ENCODE data around the gene ZNF254.
"Not testable (repeated sequence)": the region's sequence is repeated elsewhere in the genome, so short reads cannot be mapped to it uniquely, and the experiment has no call there.

ZNF254 gene

DNA sequence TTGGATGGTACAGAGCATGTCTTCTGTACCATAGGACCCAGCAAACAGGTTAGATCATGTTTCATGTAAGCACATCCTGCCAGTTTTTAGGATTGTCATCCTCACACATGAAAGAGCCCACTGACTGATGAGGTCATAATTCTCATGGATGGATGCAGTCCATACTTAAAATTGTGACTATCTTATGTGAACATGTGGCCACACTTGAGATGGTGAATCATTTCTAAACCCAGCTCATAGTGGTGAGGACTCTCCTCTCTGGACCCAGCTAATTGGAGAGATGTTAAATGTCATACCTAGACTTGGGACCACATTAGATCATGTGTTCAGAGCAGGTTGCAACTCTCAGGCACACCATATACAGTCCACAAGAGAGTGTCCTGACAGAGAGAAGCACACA, 24.8 kb upstream of the ZNF254 start:
- Mint-ChIP-seq H3K27me3 (ENCODE audit: low read depth) (no peaks in the 10 kb centered on the region), H3K27ac (no peak overlapping the region), H3K36me3 (ENCODE audit: low read depth) (peaks cover 32% of the 10 kb centered on the region), H3K9me3 (peaks cover 4% of the 10 kb centered on the region), H3K4me1 (ENCODE audit: low read depth) (no peaks in the 10 kb centered on the region), H3K4me3 (no peak overlapping the region)

DNA sequence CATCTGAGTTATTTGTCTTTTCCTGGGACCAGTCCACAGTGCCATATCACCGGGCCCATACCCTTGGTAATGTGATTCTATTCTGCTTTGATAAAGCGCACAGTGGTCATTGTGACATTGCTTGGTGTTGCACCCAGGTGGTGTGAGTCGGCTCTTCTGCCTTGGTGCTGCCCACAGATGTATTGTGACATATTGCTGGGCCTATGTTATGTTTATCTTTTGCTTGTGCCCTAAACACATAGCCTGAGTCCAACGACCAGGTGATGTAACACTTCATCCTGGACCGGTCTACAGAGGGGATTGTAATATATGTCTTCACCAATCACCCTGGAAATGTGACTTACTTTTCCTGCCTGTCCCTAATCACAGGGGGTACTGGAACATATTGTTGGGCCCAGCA, 23.7 kb upstream of the ZNF254 start:
- H3K27me3 Mint-ChIP-seq (ENCODE audit: low read depth), result no peaks in the 10 kb centered on the region
- H3K9me3 Mint-ChIP-seq, result peaks cover 5% of the 10 kb centered on the region
- H3K27ac Mint-ChIP-seq, result no peak overlapping the region
- H3K4me3 Mint-ChIP-seq, result no peak overlapping the region
- no peaks in the 10 kb centered on the region for H3K4me1 Mint-ChIP-seq (ENCODE audit: low read depth)
- peaks cover 42% of the 10 kb centered on the region for H3K36me3 Mint-ChIP-seq (ENCODE audit: low read depth)

DNA sequence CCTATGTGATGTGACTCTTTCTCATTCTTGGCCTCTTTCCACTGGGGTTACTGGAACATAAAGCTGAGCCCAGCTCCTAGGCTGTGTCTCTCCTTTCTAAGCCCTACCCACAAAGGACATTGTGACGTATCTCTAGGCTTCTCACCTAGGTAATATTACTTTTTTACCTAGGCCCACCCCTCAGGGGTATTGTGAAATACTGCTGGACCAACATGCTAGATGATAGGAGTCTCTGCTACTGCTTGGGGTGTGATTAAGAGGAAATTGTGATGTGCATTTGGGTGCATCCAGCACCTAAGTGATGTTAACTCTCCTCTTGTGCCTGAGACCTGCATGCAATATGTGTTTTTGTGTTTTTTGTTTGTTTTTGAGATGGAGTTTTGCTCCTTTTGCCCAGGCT, 22.8 kb upstream of the ZNF254 start:
- Mint-ChIP-seq H3K27me3 (ENCODE audit: low read depth) (no peaks in the 10 kb centered on the region), H3K9me3 (peaks cover 10% of the 10 kb centered on the region), H3K4me1 (ENCODE audit: low read depth) (no peaks in the 10 kb centered on the region), H3K36me3 (ENCODE audit: low read depth) (peaks cover 42% of the 10 kb centered on the region), H3K4me3 (no peak overlapping the region), H3K27ac (no peak overlapping the region)

DNA sequence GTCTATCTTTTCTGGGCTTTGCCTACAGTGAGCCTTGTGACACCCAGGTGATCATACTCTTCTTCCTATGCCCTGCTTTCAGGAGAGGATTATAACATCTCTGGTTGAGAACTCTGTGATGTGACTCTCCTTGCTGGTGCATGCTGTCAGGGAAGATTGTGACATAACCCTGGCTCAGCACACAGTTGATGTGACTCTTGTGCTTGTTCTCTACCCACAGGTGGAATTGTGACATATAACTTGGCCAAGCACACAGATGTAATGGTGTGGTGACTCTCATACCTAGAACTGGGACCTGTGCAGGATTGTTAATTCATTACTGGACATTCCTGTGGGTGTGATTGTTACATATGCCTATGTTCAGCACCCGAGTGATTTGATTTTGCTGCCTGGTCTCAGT, 21.7 kb upstream of the ZNF254 start:
- Mint-ChIP-seq H3K27ac (no peak overlapping the region), H3K4me1 (ENCODE audit: low read depth) (no peaks in the 10 kb centered on the region), H3K27me3 (ENCODE audit: low read depth) (no peaks in the 10 kb centered on the region), H3K4me3 (no peak overlapping the region), H3K36me3 (ENCODE audit: low read depth) (peaks cover 35% of the 10 kb centered on the region), H3K9me3 (peaks cover 10% of the 10 kb centered on the region)

DNA sequence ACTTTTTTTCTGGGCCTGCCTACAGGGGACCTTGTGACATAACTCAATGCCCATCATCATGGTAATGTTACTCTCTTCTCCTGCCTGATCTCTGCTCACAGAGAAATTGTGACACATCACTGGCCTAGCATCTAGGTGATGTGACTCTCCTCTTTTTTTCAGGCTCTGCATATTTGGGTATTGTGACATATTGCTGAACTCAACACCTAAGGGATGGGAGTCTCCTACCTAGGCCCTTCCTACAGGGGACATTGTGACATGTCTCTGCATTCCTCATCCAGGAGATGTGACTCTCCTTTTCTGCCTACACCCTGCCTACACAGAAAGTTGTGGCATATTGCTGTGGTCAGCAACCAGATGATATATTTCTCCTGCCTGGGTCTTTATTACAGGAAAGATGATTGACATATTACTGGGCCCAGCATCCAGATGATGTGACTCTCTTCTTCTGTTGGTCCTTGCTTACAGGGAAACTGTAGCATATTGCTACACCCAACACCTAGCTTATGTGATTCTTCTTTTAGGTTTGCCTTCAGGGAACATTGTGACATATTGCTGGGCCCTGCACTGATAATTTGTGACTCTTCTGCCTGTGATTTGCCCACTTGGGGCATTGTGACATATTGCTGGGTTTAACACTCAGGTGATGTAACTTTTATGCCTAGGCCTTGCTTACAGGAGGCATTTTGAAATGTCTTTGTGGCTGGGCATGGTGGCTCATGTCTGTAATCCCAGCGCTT, 21.0 kb upstream of the ZNF254 start:
- Mint-ChIP-seq H3K4me1 (ENCODE audit: low read depth) (no peaks in the 10 kb centered on the region), H3K4me3 (no peak overlapping the region), H3K9me3 (peaks cover 10% of the 10 kb centered on the region), H3K27ac (no peak overlapping the region), H3K27me3 (ENCODE audit: low read depth) (no peaks in the 10 kb centered on the region), H3K36me3 (ENCODE audit: low read depth) (peaks cover 29% of the 10 kb centered on the region)

DNA sequence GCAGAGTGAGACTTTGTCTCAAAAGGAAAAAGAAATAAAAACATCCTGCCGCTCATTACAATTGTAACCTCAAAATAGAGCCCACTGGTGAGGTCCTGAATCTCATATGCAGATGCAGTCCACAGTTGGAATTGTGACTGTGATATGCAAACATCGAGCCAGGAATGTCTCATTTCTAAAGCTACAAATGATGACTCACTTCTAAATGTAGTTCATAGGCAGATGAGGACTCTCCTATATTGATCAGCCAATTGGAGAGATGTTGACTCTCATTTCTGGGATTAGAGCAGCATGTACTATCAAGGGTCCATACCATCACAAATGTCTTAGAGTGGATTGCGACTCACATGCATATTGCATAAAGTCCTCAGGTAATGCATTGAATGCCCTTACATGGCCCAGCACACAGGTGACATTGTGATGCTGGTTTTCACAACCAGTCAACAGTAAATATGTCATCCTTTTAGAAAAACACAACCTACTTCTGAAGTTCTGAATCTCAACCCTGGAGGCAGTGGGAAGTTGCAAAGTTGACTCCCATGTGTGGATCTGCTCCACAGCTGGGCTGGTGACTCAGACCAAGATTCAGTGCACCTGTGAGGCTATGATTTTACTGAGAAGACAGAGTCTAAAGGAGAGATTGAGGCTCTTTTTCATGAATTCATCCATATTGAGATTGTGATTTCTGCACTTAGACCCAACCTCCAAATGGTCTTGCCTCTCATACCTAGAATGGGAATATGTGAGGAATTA, 16.9 kb upstream of the ZNF254 start:
- Mint-ChIP-seq H3K36me3 (ENCODE audit: low read depth) (peaks cover 51% of the 10 kb centered on the region), H3K4me3 (no peak overlapping the region), H3K27me3 (ENCODE audit: low read depth) (no peaks in the 10 kb centered on the region), H3K4me1 (ENCODE audit: low read depth) (no peaks in the 10 kb centered on the region), H3K9me3 (peaks cover 33% of the 10 kb centered on the region), H3K27ac (no peak overlapping the region)

DNA sequence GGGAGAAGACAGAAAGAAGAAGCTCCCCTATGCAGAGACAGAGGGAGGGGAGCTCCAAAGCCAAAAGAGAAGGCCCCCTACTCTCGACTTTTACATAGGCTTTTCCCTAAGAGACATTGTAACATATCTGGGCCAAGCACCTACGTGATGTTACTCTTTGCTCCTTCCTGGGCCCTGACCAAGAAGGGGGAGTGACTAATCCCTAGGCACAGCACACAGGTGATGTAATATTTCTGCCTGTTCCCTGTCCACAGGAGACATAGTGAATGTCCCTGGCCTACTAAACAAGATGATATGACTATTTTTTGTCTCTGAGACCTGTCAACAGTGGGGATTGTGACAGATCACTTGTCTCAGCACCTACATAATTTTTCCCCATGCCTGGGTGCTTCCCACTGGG, 15.9 kb upstream of the ZNF254 start:
- no peak overlapping the region for H3K27ac Mint-ChIP-seq
- no peaks in the 10 kb centered on the region for H3K27me3 Mint-ChIP-seq (ENCODE audit: low read depth)
- peaks cover 53% of the 10 kb centered on the region for H3K36me3 Mint-ChIP-seq (ENCODE audit: low read depth)
- H3K9me3 Mint-ChIP-seq, result peaks cover 43% of the 10 kb centered on the region
- no peaks in the 10 kb centered on the region for H3K4me1 Mint-ChIP-seq (ENCODE audit: low read depth)
- no peak overlapping the region for H3K4me3 Mint-ChIP-seq

DNA sequence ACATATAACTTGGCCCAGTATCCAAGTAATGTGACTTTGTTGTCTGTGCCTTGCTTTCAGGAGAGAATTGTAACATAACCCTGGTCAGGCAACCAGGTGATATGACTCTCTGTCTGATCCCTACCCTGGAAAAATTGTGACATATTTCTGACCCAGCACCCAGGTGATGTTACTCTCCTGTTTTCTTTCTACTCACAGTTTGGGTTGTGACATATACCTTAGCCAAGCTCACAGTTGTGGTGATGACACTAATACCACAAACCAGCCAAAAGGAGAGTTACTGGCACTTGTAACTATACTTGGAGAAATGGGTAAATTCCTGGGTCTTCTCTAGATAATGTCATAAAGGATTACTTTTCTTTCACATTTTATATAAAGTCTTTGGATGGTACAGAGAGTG, 14.3 kb upstream of the ZNF254 start:
- Mint-ChIP-seq H3K4me1 (ENCODE audit: low read depth) (no peaks in the 10 kb centered on the region), H3K9me3 (peaks cover 47% of the 10 kb centered on the region), H3K36me3 (ENCODE audit: low read depth) (peaks cover 43% of the 10 kb centered on the region), H3K4me3 (no peak overlapping the region), H3K27me3 (ENCODE audit: low read depth) (no peaks in the 10 kb centered on the region), H3K27ac (no peak overlapping the region)

DNA sequence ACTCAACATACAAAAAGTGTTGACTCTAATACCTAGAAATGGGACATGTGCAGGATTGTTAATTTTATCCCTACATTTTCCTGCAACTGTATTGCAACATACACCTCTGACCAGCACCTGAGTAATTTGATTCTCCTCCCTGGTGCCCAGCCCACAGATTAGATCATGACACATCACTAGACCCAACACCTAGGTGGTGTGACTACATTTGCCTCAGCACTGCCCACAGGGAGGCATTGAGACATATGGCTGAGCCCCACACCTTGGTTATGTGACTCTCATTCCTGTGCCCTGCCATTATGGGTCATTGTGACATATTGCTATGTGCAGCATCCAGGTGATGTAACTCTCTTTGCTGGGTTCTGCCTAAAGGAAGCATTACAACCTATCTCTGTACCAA, 13.2 kb upstream of the ZNF254 start:
- Mint-ChIP-seq H3K27me3 (ENCODE audit: low read depth) (no peaks in the 10 kb centered on the region), H3K4me3 (no peak overlapping the region), H3K9me3 (peaks cover 46% of the 10 kb centered on the region), H3K27ac (no peak overlapping the region), H3K4me1 (ENCODE audit: low read depth) (no peaks in the 10 kb centered on the region), H3K36me3 (ENCODE audit: low read depth) (peaks cover 38% of the 10 kb centered on the region)

DNA sequence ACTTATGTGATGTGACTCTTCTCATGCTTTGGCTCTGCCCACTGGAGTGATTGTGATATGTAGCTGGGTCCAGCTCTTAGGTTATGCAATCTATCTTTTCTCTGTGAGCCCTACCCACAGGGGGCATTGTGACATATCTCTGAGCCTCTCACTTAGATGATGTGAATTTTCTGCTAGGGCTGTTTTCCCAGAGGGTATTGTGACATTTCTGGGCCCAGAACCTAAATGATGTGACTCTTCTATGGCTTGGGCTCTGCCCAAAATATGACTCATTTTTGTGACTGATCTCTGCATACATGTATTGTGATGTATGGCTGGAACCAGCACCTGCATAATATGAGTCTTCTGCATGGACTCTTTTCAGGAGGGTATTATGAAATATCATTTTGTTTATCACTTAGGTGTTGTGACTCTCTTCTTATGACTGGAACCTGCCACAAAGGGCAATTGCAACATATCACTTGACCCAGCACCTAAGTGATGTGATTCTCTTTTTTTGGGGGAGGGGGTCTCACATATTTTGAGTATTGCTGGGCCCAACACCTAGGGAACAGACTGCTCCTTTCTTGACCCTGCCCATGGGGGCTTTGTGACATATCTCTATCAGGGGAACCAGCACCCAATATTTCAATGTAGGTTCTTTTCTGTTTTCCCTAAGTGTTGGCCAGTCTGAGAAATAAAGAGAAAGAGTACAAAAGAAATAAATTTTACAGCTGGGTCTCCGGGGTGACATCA, 12.1 kb upstream of the ZNF254 start:
- H3K27ac Mint-ChIP-seq, result no peak overlapping the region
- H3K4me1 Mint-ChIP-seq (ENCODE audit: low read depth), result no peaks in the 10 kb centered on the region
- no peak overlapping the region for H3K4me3 Mint-ChIP-seq
- H3K36me3 Mint-ChIP-seq (ENCODE audit: low read depth), result peaks cover 44% of the 10 kb centered on the region
- no peaks in the 10 kb centered on the region for H3K27me3 Mint-ChIP-seq (ENCODE audit: low read depth)
- peaks cover 52% of the 10 kb centered on the region for H3K9me3 Mint-ChIP-seq

DNA sequence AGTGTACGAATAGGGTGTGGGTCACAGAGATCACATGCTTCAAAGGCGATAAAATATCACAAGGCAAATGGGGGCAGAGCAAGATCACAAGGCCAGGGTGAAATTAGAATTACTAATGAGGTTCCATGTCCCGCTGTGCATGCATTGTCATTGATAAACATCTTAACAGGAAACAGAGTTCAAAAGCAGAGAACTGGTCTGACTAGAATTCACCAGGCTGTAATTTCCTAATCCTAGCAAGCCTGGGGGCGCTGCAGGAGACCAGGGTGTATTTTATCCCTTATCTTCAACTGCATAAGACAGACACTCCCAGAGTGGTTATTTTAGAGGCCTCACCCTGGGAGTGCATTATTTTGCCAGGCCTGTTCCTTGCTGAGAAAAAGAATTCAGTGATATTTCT, 11.5 kb upstream of the ZNF254 start:
- H3K27me3 Mint-ChIP-seq (ENCODE audit: low read depth); H3K4me1 Mint-ChIP-seq (ENCODE audit: low read depth); H3K4me3 Mint-ChIP-seq; H3K27ac Mint-ChIP-seq: not testable (repeated sequence)
- Mint-ChIP-seq H3K36me3 (ENCODE audit: low read depth) (peaks cover 45% of the 10 kb centered on the region), H3K9me3 (peaks cover 52% of the 10 kb centered on the region)

DNA sequence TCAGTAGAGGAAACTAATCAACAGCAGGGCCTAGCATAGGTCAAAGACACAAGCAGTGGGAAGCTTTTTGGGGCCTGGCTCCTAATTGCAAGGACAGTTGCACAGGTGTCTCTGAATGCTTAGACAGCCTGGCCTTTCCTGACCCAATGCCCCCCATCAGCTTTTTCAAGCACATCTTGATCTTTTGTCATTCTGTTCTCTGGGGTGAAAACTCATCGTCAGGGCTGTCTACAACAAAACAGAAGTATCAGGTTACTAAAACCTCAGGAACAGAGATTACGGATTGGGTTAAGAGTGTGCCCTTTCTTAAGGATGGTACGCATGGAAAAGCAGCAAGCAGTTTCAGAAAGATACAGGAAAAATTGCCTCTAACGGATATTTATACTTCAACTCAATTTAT, 8.3 kb upstream of the ZNF254 start:
- H3K27ac Mint-ChIP-seq, result no peak overlapping the region
- peaks cover 34% of the 10 kb centered on the region for H3K36me3 Mint-ChIP-seq (ENCODE audit: low read depth)
- H3K27me3 Mint-ChIP-seq (ENCODE audit: low read depth), result no peaks in the 10 kb centered on the region
- H3K9me3 Mint-ChIP-seq, result peaks cover 53% of the 10 kb centered on the region
- no peak overlapping the region for H3K4me3 Mint-ChIP-seq
- H3K4me1 Mint-ChIP-seq (ENCODE audit: low read depth), result no peaks in the 10 kb centered on the region

DNA sequence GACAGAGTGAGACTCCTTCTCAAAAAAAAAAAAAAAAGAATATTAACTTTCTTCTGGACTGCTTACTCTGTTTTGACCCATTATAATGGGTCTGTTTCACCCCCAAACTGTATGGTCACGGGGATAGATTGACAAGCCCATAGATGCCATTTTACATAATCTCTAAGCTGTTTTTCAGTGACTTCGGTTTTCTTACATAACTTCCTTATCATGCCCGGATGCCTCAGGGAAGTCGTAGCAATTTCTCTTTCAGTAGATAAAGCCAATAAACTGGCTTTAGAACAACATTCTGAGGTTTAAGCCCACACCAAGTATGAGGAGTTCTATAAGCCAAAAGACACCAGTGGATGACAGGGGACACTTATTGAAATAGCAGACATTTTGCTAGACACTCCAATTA, 5.9 kb upstream of the ZNF254 start:
- H3K36me3 Mint-ChIP-seq (ENCODE audit: low read depth), result peaks cover 15% of the 10 kb centered on the region
- no peak overlapping the region for H3K27ac Mint-ChIP-seq
- H3K9me3 Mint-ChIP-seq, result peaks cover 31% of the 10 kb centered on the region
- no peaks in the 10 kb centered on the region for H3K4me1 Mint-ChIP-seq (ENCODE audit: low read depth)
- H3K27me3 Mint-ChIP-seq (ENCODE audit: low read depth), result no peaks in the 10 kb centered on the region
- no peak overlapping the region for H3K4me3 Mint-ChIP-seq

DNA sequence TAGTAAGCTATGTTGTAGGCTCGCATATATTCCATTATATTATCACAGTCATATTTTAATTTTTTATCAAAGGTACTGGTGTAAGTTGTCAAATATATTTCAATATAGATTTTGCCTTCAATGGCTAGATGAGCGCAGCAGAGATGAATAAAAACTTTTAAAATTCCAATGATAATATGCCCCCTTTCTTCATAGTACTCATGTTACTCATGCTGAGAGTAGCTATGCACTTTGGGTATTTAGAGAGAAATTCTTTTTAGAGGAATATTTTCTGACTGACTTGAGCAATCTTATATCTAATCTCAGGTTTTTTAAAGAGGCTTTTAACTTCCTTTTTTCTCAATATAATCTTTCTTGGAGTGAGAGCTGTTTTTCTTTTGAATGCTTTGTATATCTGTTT, 11.4 kb downstream of the ZNF254 start:
- Mint-ChIP-seq H3K27ac (no peak overlapping the region), H3K27me3 (ENCODE audit: low read depth) (no peaks in the 10 kb centered on the region), H3K4me3 (no peak overlapping the region), H3K36me3 (ENCODE audit: low read depth) (peaks cover 42% of the 10 kb centered on the region), H3K9me3 (peaks cover 45% of the 10 kb centered on the region), H3K4me1 (ENCODE audit: low read depth) (no peaks in the 10 kb centered on the region)

DNA sequence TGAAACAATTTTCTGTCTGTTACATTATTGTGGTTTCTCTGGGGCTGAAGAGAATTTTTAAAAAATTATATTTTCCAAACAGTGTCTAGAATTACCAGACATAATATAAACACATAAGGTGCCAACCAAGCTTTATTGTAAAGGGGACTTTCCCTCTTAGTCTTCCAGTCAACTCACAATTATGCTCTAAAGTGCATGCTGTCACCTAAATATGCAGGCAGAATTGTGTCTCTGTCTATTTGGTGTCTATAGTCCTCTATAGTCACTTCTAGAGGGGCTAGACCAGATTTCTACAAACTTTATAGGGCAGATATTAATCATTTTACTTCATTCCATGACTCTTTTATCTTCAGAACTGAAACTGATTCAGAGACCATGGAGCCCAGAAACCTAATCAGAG, 12.8 kb downstream of the ZNF254 start:
- Mint-ChIP-seq H3K27me3 (ENCODE audit: low read depth) (no peaks in the 10 kb centered on the region), H3K4me1 (ENCODE audit: low read depth) (no peaks in the 10 kb centered on the region), H3K27ac (no peak overlapping the region), H3K36me3 (ENCODE audit: low read depth) (peaks cover 46% of the 10 kb centered on the region), H3K9me3 (peaks cover 48% of the 10 kb centered on the region), H3K4me3 (no peak overlapping the region)
